CD4-positive, alpha-beta T cell (primary cell): ENCODE results near the gene GHR. TPM values are rescaled to one million over a fixed set of nuclear protein-coding genes. Genes with fewer than 3 reads are reported as not detected.

Experiments
- ATAC-seq: fragments of 200-7000 bp; cut with Tn5 transposase; one replicate; pipeline ENCODE4 v1.10.0; 2022; ENCODE audit warnings: mild to moderate bottlenecking; ENCODE audit not compliant: poor library complexity
- CTCF ChIA-PET: fragments of 350-600 bp; sonication (Branson Sonifier 250); formaldehyde crosslinking; loops from one replicate; lab custom pipeline; 2021; ENCODE audit warnings: antibody characterized with exemption, inconsistent platforms; lab: Charles Lee
- POLR2A ChIA-PET: fragments of 350-600 bp; sonication (Branson Sonifier 250); formaldehyde crosslinking; loops from one replicate; lab custom pipeline; 2021; ENCODE audit warnings: antibody characterized with exemption, inconsistent platforms; lab: Charles Lee
- DNase-seq, 14 experiments: peaks; one replicate each; pipeline ENCODE4 v3.0.0-alpha.2; 2013 to 2020; ENCODE audit warnings: mixed read lengths in 2 of 14
- H3K27ac ChIP-seq, 2 donors: one replicate each; pipeline versions ENCODE4 v1.5.1 to v1.7.0; 2013; ENCODE audit warnings: low read length in 2 of 2, low read depth in 1 of 2, mild to moderate bottlenecking in 1 of 2
- H3K27me3 ChIP-seq, 2 experiments: 1 replicate in 1 of 2; 2 replicates in 1 of 2; pipeline versions ENCODE4 v1.6.1 to v1.7.0; 2013; ENCODE audit warnings: low read length in 2 of 2, control low read depth in 1 of 2, mild to moderate bottlenecking in 1 of 2, moderate library complexity in 1 of 2; ENCODE audit not compliant: insufficient read depth in 2 of 2, control insufficient read depth in 1 of 2
- H3K36me3 ChIP-seq: one replicate; pipeline ENCODE4 v1.6.1; 2013; ENCODE audit warnings: low read length, control low read depth; ENCODE audit not compliant: insufficient read depth
- H3K4me1 ChIP-seq: one replicate; pipeline ENCODE4 v1.6.1; 2013; ENCODE audit warnings: low read length, control low read depth; ENCODE audit not compliant: insufficient read depth
- H3K4me3 ChIP-seq: one replicate; pipeline ENCODE4 v1.5.1; 2013; ENCODE audit warnings: mild to moderate bottlenecking, low read length, moderate library complexity
- H3K9me3 ChIP-seq, 2 experiments: 1 replicate in 1 of 2; 2 replicates in 1 of 2; pipeline versions ENCODE4 v1.6.1 to v1.7.0; 2013; ENCODE audit warnings: low read length in 2 of 2, mild to moderate bottlenecking in 2 of 2, control low read depth in 1 of 2, moderate library complexity in 1 of 2; ENCODE audit not compliant: control insufficient read depth in 1 of 2, insufficient read depth in 1 of 2
- H3K27ac Mint-ChIP-seq: one replicate; pipeline ENCODE4 v1.8.0; 2020; ENCODE audit warnings: mixed read lengths
- H3K27me3 Mint-ChIP-seq: one replicate; pipeline ENCODE4 v1.8.0; 2021; ENCODE audit warnings: mixed read lengths
- H3K36me3 Mint-ChIP-seq: one replicate; pipeline ENCODE4 v1.8.0; 2021; ENCODE audit warnings: low read depth, mixed read lengths
- H3K4me1 Mint-ChIP-seq: one replicate; pipeline ENCODE4 v1.8.0; 2021; ENCODE audit warnings: low read depth, mixed read lengths
- H3K4me3 Mint-ChIP-seq: one replicate; pipeline ENCODE4 v1.8.0; 2020; ENCODE audit warnings: mild to moderate bottlenecking, mixed read lengths
- H3K9me3 Mint-ChIP-seq: one replicate; pipeline ENCODE4 v1.8.0; 2020; ENCODE audit warnings: mixed read lengths
- intact Hi-C, 2 experiments: fragments of 100-400 bp; cut with DNase I in 1 of 2; cut with micrococcal nuclease in 1 of 2; formaldehyde crosslinking; loops; one replicate each; pipeline versions ENCODE4 v1.15.1 to v1.9.0; 2023 to 2025; cut with DNase I, micrococcal nuclease
- total RNA-seq, 174 experiments: library from RNA in 2 of 174; stranded (reverse) in 2 of 174; gene quantifications; one replicate each; pipeline ENCODE4 v1.2.3 and lab custom pipeline; 2021 to 2026
- TF ChIP-seq, protein P1 (sequence below): fragments of 200-600 bp; IDR thresholded peaks from one replicate; pipeline ENCODE4 v1.8.0; 2022; ENCODE audit warnings: antibody characterized with exemption, mild to moderate bottlenecking

The GHR gene
- total RNA-seq, 2 experiments from 2014 or later = not detected

DNA sequence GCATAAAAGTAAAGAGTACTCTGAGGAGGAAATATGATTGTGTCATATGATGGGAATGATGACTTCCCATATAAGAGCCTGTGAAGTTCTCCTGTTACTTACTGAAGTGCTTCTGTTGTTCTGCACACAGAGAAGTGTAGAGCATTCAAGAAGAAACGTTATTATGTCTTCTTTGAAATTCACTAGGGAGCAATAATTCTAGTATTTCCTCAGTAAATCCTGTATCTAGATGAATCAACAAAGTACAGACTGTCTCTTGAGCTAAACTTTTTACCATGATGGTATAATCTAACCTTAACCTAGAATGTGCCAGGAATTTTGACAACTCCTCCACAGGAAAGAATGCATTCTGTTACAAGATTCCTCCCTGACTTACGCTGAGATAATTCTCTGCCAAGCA, 18.9 kb upstream of the GHR start:
- no peak overlapping the region for H3K27ac Mint-ChIP-seq
- ATAC-seq = no peak

DNA sequence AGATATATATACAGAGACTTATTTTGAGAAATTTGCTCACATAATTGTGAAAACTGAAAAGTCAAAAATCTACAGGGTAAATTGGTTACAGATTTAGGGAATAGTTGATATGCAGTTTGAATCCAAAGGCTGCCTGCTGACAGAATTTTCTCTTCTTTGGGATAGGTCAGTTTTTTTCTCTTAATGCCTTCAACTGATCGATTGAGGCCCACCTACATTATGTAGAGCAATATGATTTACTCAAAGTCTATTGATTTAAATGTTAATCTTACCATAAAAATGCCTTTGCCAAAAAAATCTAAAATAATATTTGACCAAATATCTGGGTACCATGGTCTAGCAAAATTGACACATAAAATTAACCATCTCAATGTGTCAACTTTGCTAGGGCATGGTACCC, 3.9 kb upstream of the GHR start:
- POLR2A ChIA-PET = no interaction called here
- Histone ChIP-seq H3K4me3 (no peak overlapping the region), H3K4me1 (peaks cover 2% of the 10 kb centered on the region), H3K27ac (no peak overlapping the region), H3K9me3 (peaks cover 0 to 6% of the 10 kb centered on the region in 2 experiments), H3K27me3 (peaks cover 8 to 21% of the 10 kb centered on the region in 2 experiments), H3K36me3 (no peaks in the 10 kb centered on the region)
- no peaks in the 10 kb centered on the region for H3K4me1 Mint-ChIP-seq
- intact Hi-C loops = no loop called here
- DNase-seq = no peak
- H3K27ac Mint-ChIP-seq = no peak overlapping the region
- H3K9me3 Mint-ChIP-seq = peaks cover 7% of the 10 kb centered on the region
- H3K36me3 Mint-ChIP-seq = no peaks in the 10 kb centered on the region
- CTCF ChIA-PET = no interaction called here
- ATAC-seq = no peak
- TF ChIP-seq, protein P1, sequence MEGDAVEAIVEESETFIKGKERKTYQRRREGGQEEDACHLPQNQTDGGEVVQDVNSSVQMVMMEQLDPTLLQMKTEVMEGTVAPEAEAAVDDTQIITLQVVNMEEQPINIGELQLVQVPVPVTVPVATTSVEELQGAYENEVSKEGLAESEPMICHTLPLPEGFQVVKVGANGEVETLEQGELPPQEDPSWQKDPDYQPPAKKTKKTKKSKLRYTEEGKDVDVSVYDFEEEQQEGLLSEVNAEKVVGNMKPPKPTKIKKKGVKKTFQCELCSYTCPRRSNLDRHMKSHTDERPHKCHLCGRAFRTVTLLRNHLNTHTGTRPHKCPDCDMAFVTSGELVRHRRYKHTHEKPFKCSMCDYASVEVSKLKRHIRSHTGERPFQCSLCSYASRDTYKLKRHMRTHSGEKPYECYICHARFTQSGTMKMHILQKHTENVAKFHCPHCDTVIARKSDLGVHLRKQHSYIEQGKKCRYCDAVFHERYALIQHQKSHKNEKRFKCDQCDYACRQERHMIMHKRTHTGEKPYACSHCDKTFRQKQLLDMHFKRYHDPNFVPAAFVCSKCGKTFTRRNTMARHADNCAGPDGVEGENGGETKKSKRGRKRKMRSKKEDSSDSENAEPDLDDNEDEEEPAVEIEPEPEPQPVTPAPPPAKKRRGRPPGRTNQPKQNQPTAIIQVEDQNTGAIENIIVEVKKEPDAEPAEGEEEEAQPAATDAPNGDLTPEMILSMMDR = no peak
- H3K27me3 Mint-ChIP-seq = peaks cover 5% of the 10 kb centered on the region
- no peak overlapping the region for H3K4me3 Mint-ChIP-seq

More for the DNA sequence above, 18.9 kb upstream of the GHR start:
- H3K27me3 ChIP-seq = no peaks in the 10 kb centered on the region
- no peaks in the 10 kb centered on the region for H3K4me1 ChIP-seq
- intact Hi-C loops = no loop called here
- Mint-ChIP-seq H3K27me3 (no peaks in the 10 kb centered on the region), H3K4me3 (no peak overlapping the region), H3K4me1 (no peaks in the 10 kb centered on the region), H3K9me3 (no peaks in the 10 kb centered on the region), H3K36me3 (no peaks in the 10 kb centered on the region)
- no peak for DNase-seq
- TF ChIP-seq, protein P1 = no peak
- H3K4me3 ChIP-seq = no peak overlapping the region
- no peaks in the 10 kb centered on the region for H3K9me3 ChIP-seq
- ChIA-PET POLR2A (no interaction called here), CTCF (no interaction called here)
- H3K27ac ChIP-seq = no peak overlapping the region
- H3K36me3 ChIP-seq = no peaks in the 10 kb centered on the region

DNA sequence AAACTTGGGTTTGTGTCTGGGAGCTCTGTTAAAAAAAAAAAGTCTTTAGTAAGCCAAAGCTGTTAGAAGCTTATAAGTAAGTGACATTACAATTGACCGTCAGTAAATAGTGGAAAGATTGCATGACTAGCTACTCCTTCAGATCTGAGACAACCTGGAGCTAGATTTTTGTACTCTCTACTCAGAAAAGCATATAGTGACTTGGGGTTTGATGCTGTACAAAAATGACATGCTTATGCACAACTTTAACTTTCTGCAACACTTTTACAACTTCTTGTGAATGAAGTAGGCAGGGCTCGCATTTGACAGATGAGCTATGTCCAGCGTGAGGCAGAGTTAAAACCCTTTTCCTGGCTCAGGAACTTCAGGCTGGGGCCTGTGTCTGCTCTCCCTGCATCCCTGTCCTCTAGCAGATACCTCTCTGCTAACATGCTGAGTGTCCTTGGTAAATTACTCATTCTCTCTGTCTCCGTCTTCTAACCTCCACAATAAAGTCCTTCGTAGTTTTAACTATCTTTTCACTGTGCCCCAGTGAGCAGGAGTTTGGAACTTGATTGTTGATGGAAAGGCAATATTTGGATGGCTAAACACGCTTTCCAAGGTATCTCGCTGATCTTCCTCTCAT, 471 bp upstream of the GHR start:
- peaks cover 8% of the 10 kb centered on the region for H3K4me1 ChIP-seq
- Mint-ChIP-seq H3K4me3 (no peak overlapping the region), H3K36me3 (no peaks in the 10 kb centered on the region), H3K27me3 (peaks cover 14% of the 10 kb centered on the region), H3K9me3 (no peaks in the 10 kb centered on the region), H3K4me1 (no peaks in the 10 kb centered on the region), H3K27ac (no peak overlapping the region)
- H3K27ac ChIP-seq = no peak overlapping the region
- H3K27me3 ChIP-seq = peaks cover 17 to 40% of the 10 kb centered on the region in 2 experiments
- POLR2A ChIA-PET = no interaction called here
- peaks cover 0 to 12% of the 10 kb centered on the region in 2 experiments for H3K9me3 ChIP-seq
- no peak for DNase-seq
- no peak overlapping the region for H3K4me3 ChIP-seq
- ATAC-seq = no peak
- CTCF ChIA-PET = no interaction called here
- no peaks in the 10 kb centered on the region for H3K36me3 ChIP-seq
- TF ChIP-seq, protein P1 = no peak
- intact Hi-C loops = loop anchor here in 1 of 2 experiments (10.0 kb wide), 1 partner anchor 462 kb away; no protein-coding TSS in a partner anchor
